Panc1 (cell line): ENCODE results near the gene HOXD13. TPM values are rescaled to one million over a fixed set of nuclear protein-coding genes. Genes with fewer than 3 reads are reported as not detected.

Experiments used
- ATAC-seq: fragments of 200-7000 bp; cut with Tn5 transposase; 2 replicates; pipeline ENCODE4 v1.9.1; 2020; ENCODE audit warnings: mild to moderate bottlenecking, moderate library complexity
- BruUV-seq: library from RNA; stranded (reverse); fragments of 400-500 nt; replicated peaks from 2 replicates; lab custom pipeline; 2021; lab: Mats Ljungman, UMichigan
- CTCF ChIA-PET: fragments of 300-600 bp; sonication (Branson Sonifier 250); formaldehyde crosslinking; loops from one replicate; lab custom pipeline; 2022; ENCODE audit warnings: antibody characterized with exemption; lab: Charles Lee
- POLR2A ChIA-PET: fragments of 300-600 bp; sonication (Branson Sonifier 250); formaldehyde crosslinking; loops from one replicate; lab custom pipeline; 2022; ENCODE audit warnings: antibody characterized with exemption; lab: Charles Lee
- DNase-seq: peaks from one replicate; pipeline ENCODE4 v3.0.0-alpha.2; 2010; ENCODE audit warnings: low read depth, low spot score
- H3K27ac ChIP-seq: 2 replicates; pipeline ENCODE4 v1.5.1; 2011; ENCODE audit warnings: mild to moderate bottlenecking, low read length, inconsistent platforms
- H3K27me3 ChIP-seq: fragments of 200-500 bp; sonication (Bioruptor generic); 2 replicates; pipeline ENCODE4 v1.6.0; 2014; ENCODE audit warnings: low read length, inconsistent platforms; ENCODE audit not compliant: control insufficient read depth, insufficient read depth
- H3K36me3 ChIP-seq: fragments of 200-500 bp; sonication (Bioruptor generic); 2 replicates; pipeline ENCODE4 v1.5.1; 2014; ENCODE audit warnings: inconsistent platforms, mild to moderate bottlenecking, low read length, moderate library complexity; ENCODE audit not compliant: control insufficient read depth, insufficient read depth
- H3K4me1 ChIP-seq: 2 replicates; pipeline ENCODE4 v1.5.1; 2011; ENCODE audit warnings: inconsistent platforms, mild to moderate bottlenecking, low read length, moderate library complexity; ENCODE audit not compliant: control insufficient read depth, insufficient read depth
- H3K4me3 ChIP-seq, 2 experiments: 2 replicates each; pipeline ENCODE4 v1.5.1; 2011 to 2012; ENCODE audit warnings: low read depth in 2 of 2, low read length in 2 of 2, mild to moderate bottlenecking in 2 of 2, inconsistent platforms in 1 of 2, moderate library complexity in 1 of 2
- H3K9me3 ChIP-seq: fragments of 200-500 bp; sonication (Bioruptor generic); 2 replicates; pipeline ENCODE4 v1.5.1; 2014; ENCODE audit warnings: low read depth, mild to moderate bottlenecking, inconsistent platforms, low read length, moderate library complexity; ENCODE audit not compliant: control insufficient read depth, insufficient read depth
- POLR2AphosphoS5 ChIP-seq: IDR thresholded peaks from 2 replicates; pipeline ENCODE4 v1.6.1; 2012; ENCODE audit warnings: mild to moderate bottlenecking, low read depth, low read length, moderate library complexity
- SIN3A ChIP-seq: IDR thresholded peaks from 2 replicates; pipeline ENCODE4 v1.6.1; 2012; ENCODE audit warnings: low read depth, mild to moderate bottlenecking, low read length, moderate library complexity, borderline replicate concordance; ENCODE audit not compliant: insufficient read depth
- TCF7L2 ChIP-seq: IDR thresholded peaks from 2 replicates; pipeline ENCODE4 v1.6.1; 2011; ENCODE audit warnings: mild to moderate bottlenecking, low read depth, low read length, inconsistent platforms
- in situ Hi-C: cut with HindIII; loops from 2 replicates; pipeline ENCODE4 v1.10.0; 2016; ENCODE audit warnings: low sequenced_read_pairs, low pct_unique_long_range_greater_than_20kb
- intact Hi-C: fragments of 100-400 bp; cut with micrococcal nuclease; formaldehyde crosslinking; loops from one replicate; pipeline ENCODE4 v1.10.0; 2022; ENCODE audit not compliant: unreplicated experiment
- total RNA-seq: library from RNA; stranded (reverse); gene quantifications from one replicate; pipeline ENCODE4 v1.2.1, GENCODE V29; 2021; ENCODE audit not compliant: unreplicated experiment
- TF ChIP-seq, protein P1 (sequence below), 2 experiments: IDR thresholded peaks; 2 replicates each; pipeline ENCODE4 v1.6.1; 2011 to 2012; ENCODE audit warnings: low read depth in 2 of 2, control low read depth in 1 of 2, low read length in 1 of 2, mild to moderate bottlenecking in 1 of 2, moderate library complexity in 1 of 2; ENCODE audit not compliant: insufficient read depth in 1 of 2
- TF ChIP-seq, protein P2 (sequence below): fragments of 450-650 bp; IDR thresholded peaks from 2 replicates; pipeline ENCODE4 v1.5.1; 2017; ENCODE audit warnings: mild to moderate bottlenecking

The HOXD13 gene
- total RNA-seq, 1 experiment from 2014 or later, result not detected

DNA sequence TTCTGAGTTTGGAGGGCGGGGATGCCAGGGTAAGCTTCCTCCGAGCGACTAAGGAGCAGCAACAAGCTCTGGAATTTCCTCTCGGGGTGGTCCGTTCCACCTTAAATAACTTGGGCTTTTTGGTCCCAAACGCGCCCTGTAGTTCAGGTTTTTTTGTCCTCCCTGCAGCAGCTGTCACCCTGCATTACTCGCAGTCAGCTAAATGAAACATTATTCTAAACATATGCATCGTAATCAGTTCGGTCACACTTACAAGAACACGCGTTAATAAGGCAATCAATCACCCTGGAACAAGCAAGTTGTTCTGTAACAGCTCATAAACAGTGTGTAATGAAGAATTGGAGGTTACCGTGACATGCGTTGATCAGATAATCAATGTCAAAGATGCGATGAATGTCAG lies 17.0 kb upstream of the HOXD13 start:
- H3K27me3 ChIP-seq, result peaks cover 18% of the 10 kb centered on the region
- in situ Hi-C loops, result no loop called here
- CTCF ChIA-PET, result no interaction called here

DNA sequence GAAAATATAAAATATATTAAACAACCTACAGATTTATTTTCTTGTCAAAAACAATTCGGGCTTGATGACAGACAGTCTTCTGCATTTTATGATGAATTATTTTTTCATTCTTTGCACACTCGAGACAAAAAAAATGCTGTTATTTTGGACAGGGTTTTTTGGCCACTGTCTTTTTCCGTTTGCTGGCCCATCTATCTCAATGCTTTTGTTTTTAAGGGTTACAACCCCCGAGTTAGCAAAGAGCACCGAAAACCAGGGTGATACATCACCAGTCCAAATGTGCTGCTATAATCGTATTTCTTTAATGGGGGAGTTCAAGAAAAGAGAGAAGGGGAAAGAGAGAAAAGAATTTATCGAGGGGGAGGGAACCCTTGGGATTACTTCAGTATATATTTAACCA lies 16.5 kb upstream of the HOXD13 start:
- H3K4me1 ChIP-seq, result no peaks in the 10 kb centered on the region; the same call in 1 of the 2 replicates
- intact Hi-C loops, result no loop called here
- H3K4me3 ChIP-seq, result no peak overlapping the region
- DNase-seq (no peak), ATAC-seq (no peak)
- in situ Hi-C loops, result no loop called here
- H3K27me3 ChIP-seq, result peaks cover 18% of the 10 kb centered on the region
- no peak overlapping the region for H3K27ac ChIP-seq
- no peaks in the 10 kb centered on the region for H3K36me3 ChIP-seq
- TF ChIP-seq, protein P1, sequence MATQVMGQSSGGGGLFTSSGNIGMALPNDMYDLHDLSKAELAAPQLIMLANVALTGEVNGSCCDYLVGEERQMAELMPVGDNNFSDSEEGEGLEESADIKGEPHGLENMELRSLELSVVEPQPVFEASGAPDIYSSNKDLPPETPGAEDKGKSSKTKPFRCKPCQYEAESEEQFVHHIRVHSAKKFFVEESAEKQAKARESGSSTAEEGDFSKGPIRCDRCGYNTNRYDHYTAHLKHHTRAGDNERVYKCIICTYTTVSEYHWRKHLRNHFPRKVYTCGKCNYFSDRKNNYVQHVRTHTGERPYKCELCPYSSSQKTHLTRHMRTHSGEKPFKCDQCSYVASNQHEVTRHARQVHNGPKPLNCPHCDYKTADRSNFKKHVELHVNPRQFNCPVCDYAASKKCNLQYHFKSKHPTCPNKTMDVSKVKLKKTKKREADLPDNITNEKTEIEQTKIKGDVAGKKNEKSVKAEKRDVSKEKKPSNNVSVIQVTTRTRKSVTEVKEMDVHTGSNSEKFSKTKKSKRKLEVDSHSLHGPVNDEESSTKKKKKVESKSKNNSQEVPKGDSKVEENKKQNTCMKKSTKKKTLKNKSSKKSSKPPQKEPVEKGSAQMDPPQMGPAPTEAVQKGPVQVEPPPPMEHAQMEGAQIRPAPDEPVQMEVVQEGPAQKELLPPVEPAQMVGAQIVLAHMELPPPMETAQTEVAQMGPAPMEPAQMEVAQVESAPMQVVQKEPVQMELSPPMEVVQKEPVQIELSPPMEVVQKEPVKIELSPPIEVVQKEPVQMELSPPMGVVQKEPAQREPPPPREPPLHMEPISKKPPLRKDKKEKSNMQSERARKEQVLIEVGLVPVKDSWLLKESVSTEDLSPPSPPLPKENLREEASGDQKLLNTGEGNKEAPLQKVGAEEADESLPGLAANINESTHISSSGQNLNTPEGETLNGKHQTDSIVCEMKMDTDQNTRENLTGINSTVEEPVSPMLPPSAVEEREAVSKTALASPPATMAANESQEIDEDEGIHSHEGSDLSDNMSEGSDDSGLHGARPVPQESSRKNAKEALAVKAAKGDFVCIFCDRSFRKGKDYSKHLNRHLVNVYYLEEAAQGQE (IDR thresholded peaks at IDR 0.05; ENCODE audit: insufficient read depth in 1 of 2, low read depth in 2 of 2, low read length in 1 of 2), result no peak
- no peak for TF ChIP-seq POLR2AphosphoS5
- TF ChIP-seq, protein P2, sequence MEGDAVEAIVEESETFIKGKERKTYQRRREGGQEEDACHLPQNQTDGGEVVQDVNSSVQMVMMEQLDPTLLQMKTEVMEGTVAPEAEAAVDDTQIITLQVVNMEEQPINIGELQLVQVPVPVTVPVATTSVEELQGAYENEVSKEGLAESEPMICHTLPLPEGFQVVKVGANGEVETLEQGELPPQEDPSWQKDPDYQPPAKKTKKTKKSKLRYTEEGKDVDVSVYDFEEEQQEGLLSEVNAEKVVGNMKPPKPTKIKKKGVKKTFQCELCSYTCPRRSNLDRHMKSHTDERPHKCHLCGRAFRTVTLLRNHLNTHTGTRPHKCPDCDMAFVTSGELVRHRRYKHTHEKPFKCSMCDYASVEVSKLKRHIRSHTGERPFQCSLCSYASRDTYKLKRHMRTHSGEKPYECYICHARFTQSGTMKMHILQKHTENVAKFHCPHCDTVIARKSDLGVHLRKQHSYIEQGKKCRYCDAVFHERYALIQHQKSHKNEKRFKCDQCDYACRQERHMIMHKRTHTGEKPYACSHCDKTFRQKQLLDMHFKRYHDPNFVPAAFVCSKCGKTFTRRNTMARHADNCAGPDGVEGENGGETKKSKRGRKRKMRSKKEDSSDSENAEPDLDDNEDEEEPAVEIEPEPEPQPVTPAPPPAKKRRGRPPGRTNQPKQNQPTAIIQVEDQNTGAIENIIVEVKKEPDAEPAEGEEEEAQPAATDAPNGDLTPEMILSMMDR, result no peak
- no peak for TF ChIP-seq SIN3A
- no peak for TF ChIP-seq TCF7L2
- no peaks in the 10 kb centered on the region for H3K9me3 ChIP-seq
- no TSS peak for BruUV-seq
- CTCF ChIA-PET, result no interaction called here
- POLR2A ChIA-PET, result no interaction called here

More for the DNA sequence above, 17.0 kb upstream of the HOXD13 start:
- H3K27ac ChIP-seq, result no peak overlapping the region
- no peak for TF ChIP-seq POLR2AphosphoS5
- no peak for TF ChIP-seq TCF7L2
- TF ChIP-seq, protein P1 (IDR thresholded peaks at IDR 0.05; ENCODE audit: insufficient read depth in 1 of 2, low read depth in 2 of 2, low read length in 1 of 2), result no peak
- TF ChIP-seq, protein P2, result no peak
- TF ChIP-seq SIN3A, result no peak
- DNase-seq (no peak), ATAC-seq (no peak)
- H3K4me3 ChIP-seq, result no peak overlapping the region
- POLR2A ChIA-PET, result no interaction called here
- H3K4me1 ChIP-seq, result no peaks in the 10 kb centered on the region; the same call in 1 of the 2 replicates
- BruUV-seq, result no TSS peak
- H3K36me3 ChIP-seq, result no peaks in the 10 kb centered on the region
- H3K9me3 ChIP-seq, result no peaks in the 10 kb centered on the region
- intact Hi-C loops, result no loop called here
